HUES64 (cell line): ENCODE results near the gene MRPS10.
A peak's percentile ranks its signal among the peaks of the same experiment; 100 is the strongest.
"Not testable (repeated sequence)": the region's sequence is repeated elsewhere in the genome, so short reads cannot be mapped to it uniquely, and the experiment has no call there.

Source experiments
- H3K27ac ChIP-seq: 2 replicates; pipeline ENCODE4 v1.7.0; 2013; ENCODE audit warnings: low read depth, low read length, inconsistent platforms
- H3K27me3 ChIP-seq: 2 replicates; pipeline ENCODE4 v1.6.1; 2013; ENCODE audit warnings: mild to moderate bottlenecking, low read length; ENCODE audit not compliant: insufficient read depth
- H3K36me3 ChIP-seq: 2 replicates; pipeline ENCODE4 v1.6.1; 2013; ENCODE audit warnings: mild to moderate bottlenecking, low read length; ENCODE audit not compliant: insufficient read depth
- H3K4me1 ChIP-seq: 2 replicates; pipeline ENCODE4 v1.6.1; 2013; ENCODE audit warnings: mild to moderate bottlenecking, low read length, moderate library complexity; ENCODE audit not compliant: insufficient read depth
- H3K4me3 ChIP-seq: 2 replicates; pipeline ENCODE4 v1.5.1; 2013; ENCODE audit warnings: mild to moderate bottlenecking, low read length, moderate library complexity
- H3K9ac ChIP-seq: 2 replicates; pipeline ENCODE4 v1.6.1; 2013; ENCODE audit warnings: mild to moderate bottlenecking, low read depth, low read length
- H3K9me3 ChIP-seq: 2 replicates; pipeline ENCODE4 v1.6.1; 2013; ENCODE audit warnings: low read depth, low read length; ENCODE audit not compliant: insufficient read depth
- WGBS: fragments of 150-250, 120-280 bp; methylation state at CpG from one replicate; pipeline ENCODE4 v1.1.7; 2013; ENCODE audit warnings: missing lambda C conversion rate; 5-methylcytosine and 5-hydroxymethylcytosine counted together

The MRPS10 gene

DNA sequence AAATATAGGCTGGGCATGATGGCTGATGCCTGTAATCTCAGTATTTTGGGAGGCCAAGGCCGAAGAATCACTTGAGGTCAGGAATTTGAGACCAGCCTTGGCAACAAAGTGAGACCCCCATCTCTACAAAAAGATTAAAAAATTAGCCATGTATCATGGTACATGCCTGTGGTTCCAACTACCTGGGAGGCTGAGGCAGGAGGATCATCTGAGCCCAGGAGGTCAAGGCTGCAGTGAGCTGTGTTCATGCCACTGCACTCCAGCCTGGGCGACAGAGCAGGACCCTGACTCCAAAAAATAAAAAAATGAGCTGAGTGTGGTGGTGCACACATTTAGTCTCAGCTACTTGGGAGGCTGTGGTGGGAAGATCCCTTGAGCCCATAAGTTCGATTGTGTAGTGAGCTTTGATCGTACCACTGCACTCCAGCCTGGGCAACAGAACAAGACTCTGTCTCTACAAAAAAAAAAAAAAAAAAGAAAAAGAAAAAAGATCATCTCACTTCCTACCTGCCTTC, 12.8 kb downstream of the MRPS10 start:
- Histone ChIP-seq H3K4me1 (no peaks in the 10 kb centered on the region), H3K27me3 (no peaks in the 10 kb centered on the region), H3K4me3 (no peak overlapping the region), H3K9ac (no peak overlapping the region), H3K27ac (no peak overlapping the region), H3K36me3 (peaks cover 38% of the 10 kb centered on the region), H3K9me3 (no peaks in the 10 kb centered on the region)
- WGBS = 83% methylated on average over 4 of the region's 4 CpGs

DNA sequence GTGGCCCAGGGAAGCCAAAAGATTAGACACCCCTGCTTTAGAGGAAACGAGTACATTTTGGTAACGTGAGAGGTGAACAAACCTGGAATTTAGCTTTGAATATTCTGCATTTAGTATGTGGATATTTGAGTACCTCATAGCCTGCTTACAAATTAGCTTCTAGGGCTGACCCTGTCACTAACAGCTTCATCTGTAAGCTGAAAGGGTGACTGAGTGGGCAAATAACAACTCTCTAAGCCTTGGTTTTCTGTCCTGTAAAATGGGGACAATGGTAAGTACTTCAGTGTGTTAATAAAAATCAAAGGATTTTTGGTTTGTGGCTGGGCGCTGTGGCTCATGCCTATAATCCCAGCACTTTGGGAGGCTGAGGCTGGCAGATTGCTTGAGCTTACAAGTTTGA, 14.5 kb downstream of the MRPS10 start:
- no peaks in the 10 kb centered on the region for H3K4me1 ChIP-seq
- WGBS = 94% methylated on average over 3 of the region's 3 CpGs

DNA sequence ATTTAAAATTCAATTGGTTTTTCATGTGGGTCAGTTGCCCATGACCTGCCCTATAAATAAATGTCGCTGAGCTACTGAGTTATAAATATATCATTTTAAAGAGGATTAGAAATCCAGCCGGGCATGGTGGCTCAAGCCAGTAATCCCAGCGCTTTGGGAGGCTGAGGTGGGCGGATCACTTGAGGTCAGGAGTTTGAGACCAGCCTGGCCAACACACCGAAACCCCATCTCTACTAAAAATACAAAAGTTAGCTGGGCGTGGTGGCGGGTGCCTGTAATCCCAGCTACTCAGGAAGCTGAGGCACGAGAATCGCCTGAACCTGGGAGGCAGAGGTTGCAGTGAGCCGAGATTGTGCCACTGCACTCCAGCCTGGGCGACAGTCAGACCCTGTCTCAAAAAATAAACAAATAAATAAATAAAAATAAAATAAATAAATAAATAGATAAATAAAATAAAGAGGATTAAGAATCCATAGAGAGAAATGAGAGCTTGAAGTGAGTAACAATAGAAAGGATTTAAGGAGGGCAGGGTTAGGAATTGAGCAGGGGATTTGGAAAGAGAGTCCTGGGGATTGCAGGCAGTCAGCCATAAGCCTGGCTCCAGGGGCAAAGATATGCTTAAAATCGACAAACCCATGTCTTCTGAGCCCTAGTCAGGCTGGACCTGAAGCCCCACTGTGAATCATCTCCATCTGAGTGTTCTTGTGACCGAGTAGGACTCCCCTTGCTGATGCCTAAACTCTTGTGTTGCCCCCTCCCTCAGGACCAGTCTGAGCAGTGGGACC, 15.3 kb downstream of the MRPS10 start:
- 90% methylated on average over 13 of the region's 13 CpGs for WGBS
- not testable (repeated sequence) for H3K9ac ChIP-seq, H3K27ac ChIP-seq, H3K9me3 ChIP-seq, H3K4me1 ChIP-seq, H3K4me3 ChIP-seq, H3K27me3 ChIP-seq
- peaks cover 16% of the 10 kb centered on the region for H3K36me3 ChIP-seq

More for the DNA sequence above, 14.5 kb downstream of the MRPS10 start:
- no peaks in the 10 kb centered on the region for H3K27me3 ChIP-seq
- H3K4me3 ChIP-seq = no peak overlapping the region
- no peak overlapping the region for H3K9ac ChIP-seq
- H3K9me3 ChIP-seq = no peaks in the 10 kb centered on the region
- no peak overlapping the region for H3K27ac ChIP-seq
- H3K36me3 ChIP-seq = peaks cover 21% of the 10 kb centered on the region

DNA sequence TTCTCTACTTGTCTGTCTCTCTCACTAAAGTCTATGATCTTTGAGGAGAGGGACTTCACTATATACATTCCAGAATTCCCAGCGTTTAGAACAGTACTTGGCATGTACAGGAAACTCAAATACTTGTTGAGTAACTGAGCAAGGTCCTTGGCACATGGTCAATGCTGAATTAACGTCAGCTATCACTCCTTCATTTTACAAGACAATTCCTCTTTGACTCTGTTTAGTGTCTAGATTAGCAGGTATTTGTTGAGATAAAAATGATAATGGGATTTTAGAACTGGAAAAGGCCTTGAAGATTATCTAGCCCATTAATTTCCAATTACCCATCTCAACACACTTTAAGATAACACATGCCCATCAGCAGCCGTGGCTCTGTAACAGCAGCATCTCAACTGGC, 16.3 kb downstream of the MRPS10 start:
- no peak overlapping the region for H3K27ac ChIP-seq
- no peaks in the 10 kb centered on the region for H3K4me1 ChIP-seq
- H3K36me3 ChIP-seq = peaks cover 12% of the 10 kb centered on the region; the same call in 1 of the 2 replicates
- H3K9me3 ChIP-seq = no peaks in the 10 kb centered on the region
- no peak overlapping the region for H3K9ac ChIP-seq
- no peaks in the 10 kb centered on the region for H3K27me3 ChIP-seq
- WGBS = 92% methylated on average over 1 of the region's 3 CpGs
- no peak overlapping the region for H3K4me3 ChIP-seq

DNA sequence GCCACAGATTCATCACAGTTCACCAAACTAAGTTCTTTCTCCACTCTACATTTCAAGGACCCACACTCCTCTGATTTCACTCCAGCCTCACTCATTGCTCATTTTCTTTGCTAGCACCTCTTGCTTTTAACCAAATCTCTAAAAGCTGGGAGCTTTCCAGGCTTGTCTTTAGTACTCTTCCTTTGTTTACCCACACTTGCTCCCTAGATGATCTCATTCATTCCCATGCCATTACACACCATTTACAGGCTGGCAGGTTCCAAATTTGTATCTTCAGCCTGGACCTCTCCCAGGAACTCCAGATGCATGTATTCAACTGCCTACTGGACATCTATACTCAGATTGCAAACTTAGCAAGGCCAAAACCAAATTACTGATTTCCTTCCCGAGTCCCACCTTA, 17.6 kb downstream of the MRPS10 start:
- H3K36me3 ChIP-seq = 0 out of 2 replicates have a peak, but pooled peaks cover 4% of the 10 kb centered on the region

DNA sequence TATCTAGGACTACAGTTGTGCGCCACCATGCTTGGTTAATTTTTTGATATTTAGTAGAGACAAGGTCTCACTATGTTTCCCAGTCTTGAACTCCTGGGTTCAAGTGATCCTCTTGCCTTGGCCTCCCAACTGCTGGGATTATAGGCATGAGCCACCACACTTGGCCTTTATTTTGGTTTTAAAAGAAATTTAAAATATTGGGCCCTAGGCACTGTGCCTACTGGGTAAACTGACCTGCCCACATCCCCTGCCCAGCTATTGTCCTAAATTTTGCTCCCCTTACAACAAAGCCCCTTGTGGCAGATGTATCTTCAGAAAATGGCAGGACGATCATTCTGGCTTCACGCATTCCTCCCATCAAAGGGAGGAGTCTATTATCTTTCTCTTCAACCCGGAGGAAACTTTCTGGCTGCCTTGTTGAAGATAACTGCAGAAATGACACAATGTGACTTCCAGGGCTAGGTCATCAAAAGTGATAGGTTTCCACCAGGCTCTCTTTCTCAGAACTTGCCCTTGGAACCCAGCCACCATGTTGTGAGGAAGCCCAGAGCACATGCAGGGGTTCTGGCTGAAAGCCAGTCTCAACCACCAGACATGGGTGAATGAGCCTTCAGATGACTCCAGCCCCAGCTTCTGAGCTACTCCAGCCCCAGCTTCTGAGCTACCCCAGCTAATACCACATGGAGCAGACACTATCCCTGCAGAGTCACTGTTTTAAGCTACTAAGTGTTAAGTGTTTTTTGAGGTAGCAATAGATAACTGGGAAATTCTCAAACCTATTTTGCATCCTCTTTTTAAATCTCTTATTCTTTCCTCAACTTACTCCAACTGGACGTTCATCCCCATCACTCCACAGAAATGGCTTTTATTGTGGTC, 18.3 kb downstream of the MRPS10 start:
- Histone ChIP-seq H3K36me3 (0 out of 2 replicates have a peak, but pooled peaks cover 2% of the 10 kb centered on the region), H3K9ac (no peak overlapping the region), H3K27ac (no peak overlapping the region), H3K4me1 (no peaks in the 10 kb centered on the region), H3K9me3 (no peaks in the 10 kb centered on the region), H3K27me3 (no peaks in the 10 kb centered on the region), H3K4me3 (no peak overlapping the region)
- WGBS = 94% methylated on average over 5 of the region's 5 CpGs

More for the DNA sequence above, 17.6 kb downstream of the MRPS10 start:
- Histone ChIP-seq H3K9me3 (no peaks in the 10 kb centered on the region), H3K27me3 (no peaks in the 10 kb centered on the region), H3K4me3 (no peak overlapping the region), H3K9ac (no peak overlapping the region), H3K27ac (no peak overlapping the region), H3K4me1 (no peaks in the 10 kb centered on the region)
- 91% methylated on average over 1 of the region's 1 CpG for whole genome bisulfite sequencing

DNA sequence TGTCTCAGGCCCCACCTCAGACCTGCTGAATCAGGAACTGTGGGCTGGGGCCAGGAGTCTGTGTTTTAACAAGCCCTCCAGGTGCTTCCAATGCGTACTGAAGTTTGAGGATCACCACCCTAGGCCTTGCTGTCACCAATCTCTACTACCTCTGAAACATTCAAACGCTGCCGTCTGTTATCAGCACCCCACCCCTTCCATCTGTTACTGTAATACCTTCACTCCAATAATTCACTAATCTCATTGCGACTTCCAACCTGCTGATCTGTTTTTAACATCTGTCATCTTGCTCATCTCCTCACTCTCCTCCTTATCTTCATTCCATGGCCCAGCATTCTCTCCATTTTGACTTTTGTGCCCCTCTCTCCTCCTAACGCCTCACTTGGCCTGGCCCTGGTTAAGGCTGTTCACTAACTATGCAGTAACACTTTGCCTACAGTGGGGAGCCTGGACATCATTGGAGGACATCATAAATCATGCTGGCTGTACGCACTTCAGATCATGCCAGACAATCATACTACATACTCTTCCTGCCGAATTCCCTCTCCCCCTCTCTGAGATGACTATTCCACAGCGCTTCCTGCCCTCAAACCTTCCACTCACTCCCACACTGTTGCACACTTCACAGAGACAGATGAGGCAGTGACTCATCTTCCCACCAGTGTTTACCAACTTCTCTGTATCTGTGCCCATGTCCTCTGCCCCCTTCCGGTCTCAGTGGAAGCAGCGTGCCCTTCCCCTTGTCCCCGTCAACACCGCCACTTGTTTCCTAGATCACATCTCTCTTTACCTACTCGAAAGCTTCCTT, 19.9 kb downstream of the MRPS10 start:
- H3K9ac ChIP-seq = no peak overlapping the region
- WGBS = 93% methylated on average over 13 of the region's 13 CpGs
- no peaks in the 10 kb centered on the region for H3K36me3 ChIP-seq
- H3K27me3 ChIP-seq = no peaks in the 10 kb centered on the region
- no peaks in the 10 kb centered on the region for H3K9me3 ChIP-seq
- no peak overlapping the region for H3K27ac ChIP-seq
- peaks cover 14% of the 10 kb centered on the region for H3K4me1 ChIP-seq
- no peak overlapping the region for H3K4me3 ChIP-seq

DNA sequence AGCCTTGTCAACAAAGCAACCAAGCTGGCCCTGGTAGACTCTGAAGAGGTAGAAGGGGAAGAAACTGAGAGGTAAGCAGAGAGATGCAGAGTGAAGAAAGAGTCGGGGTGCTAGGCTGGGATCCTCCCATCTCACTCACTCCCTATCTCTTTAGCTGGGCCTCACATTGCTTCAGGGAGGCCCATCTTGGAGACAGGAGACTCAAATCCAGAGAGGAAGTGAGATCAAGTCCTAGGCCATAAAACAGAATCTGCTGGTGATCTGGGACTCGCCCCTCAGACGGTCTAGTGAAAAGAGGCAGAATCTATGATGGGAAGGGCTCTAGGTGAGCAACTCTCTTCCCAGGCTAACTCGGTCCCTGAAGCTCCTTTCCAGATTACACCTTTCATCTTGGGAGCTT, 22.2 kb downstream of the MRPS10 start:
- H3K27me3 ChIP-seq = no peaks in the 10 kb centered on the region
- H3K4me3 ChIP-seq = no peak overlapping the region
- no peak overlapping the region for H3K27ac ChIP-seq
- no peaks in the 10 kb centered on the region for H3K36me3 ChIP-seq
- 90% methylated on average over 3 of the region's 4 CpGs for WGBS
- H3K9ac ChIP-seq = no peak overlapping the region
- H3K4me1 ChIP-seq = peaks cover 14% of the 10 kb centered on the region
- H3K9me3 ChIP-seq = no peaks in the 10 kb centered on the region

DNA sequence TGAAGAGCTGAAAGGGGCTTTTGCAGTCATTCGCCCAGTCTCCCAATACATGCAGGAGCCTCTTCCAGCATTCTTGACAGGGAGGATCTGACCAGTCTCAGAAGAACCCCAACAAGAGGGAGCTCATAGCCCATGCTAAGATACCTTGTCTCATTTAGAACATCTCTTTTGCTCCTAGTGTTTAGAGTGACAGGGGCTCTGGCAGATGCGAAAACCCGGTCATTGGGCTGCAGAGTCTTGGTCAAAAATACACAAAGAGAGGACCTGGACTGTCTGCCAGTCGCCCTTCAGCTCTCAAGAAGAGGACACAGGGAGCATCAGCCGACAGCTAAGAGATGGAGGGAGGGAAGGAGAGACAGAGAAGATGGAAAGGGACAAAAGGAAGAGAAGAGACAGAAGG, 23.6 kb downstream of the MRPS10 start:
- 91% methylated on average over 5 of the region's 5 CpGs for WGBS

DNA sequence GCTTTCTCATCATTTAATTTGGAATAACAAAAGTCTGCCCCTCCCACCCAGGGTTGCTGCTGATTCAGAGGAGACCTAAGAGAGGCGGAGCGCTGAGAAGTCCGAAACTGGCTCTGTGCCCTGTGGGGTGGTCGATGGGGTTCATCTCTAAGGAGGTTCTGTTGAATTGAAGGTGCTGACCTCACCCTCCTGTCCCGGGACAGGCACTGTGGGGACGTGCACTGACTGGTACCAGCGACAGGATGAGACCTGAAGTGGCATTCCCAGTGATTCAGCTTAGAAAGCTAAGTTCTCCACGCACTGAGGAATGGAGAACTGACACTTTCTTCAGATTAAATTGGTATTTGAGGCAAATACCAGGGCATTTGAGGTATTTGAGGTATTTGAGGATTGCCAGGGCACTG, 24.2 kb downstream of the MRPS10 start:
- H3K4me3 ChIP-seq = no peak overlapping the region
- 29% methylated on average over 8 of the region's 8 CpGs for WGBS
- H3K27me3 ChIP-seq = no peaks in the 10 kb centered on the region

More for the DNA sequence above, 23.6 kb downstream of the MRPS10 start:
- Histone ChIP-seq H3K4me3 (no peak overlapping the region), H3K27ac (peak overlapping the region; percentile 2; the same call in 1 of the 2 replicates), H3K36me3 (no peaks in the 10 kb centered on the region), H3K27me3 (no peaks in the 10 kb centered on the region), H3K4me1 (peaks cover 14% of the 10 kb centered on the region), H3K9me3 (no peaks in the 10 kb centered on the region), H3K9ac (no peak overlapping the region)

More for the DNA sequence above, 24.2 kb downstream of the MRPS10 start:
- no peaks in the 10 kb centered on the region for H3K9me3 ChIP-seq
- no peak overlapping the region for H3K9ac ChIP-seq
- no peaks in the 10 kb centered on the region for H3K36me3 ChIP-seq
- H3K4me1 ChIP-seq = peaks cover 14% of the 10 kb centered on the region
- peak overlapping the region; percentile 2; the same call in 1 of the 2 replicates for H3K27ac ChIP-seq
